HCT116 (cell line): ENCODE measurements around the gene THSD4. TPM values are rescaled to one million over a fixed set of nuclear protein-coding genes. Genes with fewer than 3 reads are reported as not detected.

Experiments used
- ATAC-seq: fragments of 200-7000 bp; cut with Tn5 transposase; 2 replicates; pipeline ENCODE4 v1.9.1; 2020; ENCODE audit warnings: mild to moderate bottlenecking, moderate library complexity
- BruUV-seq: library from RNA; stranded (reverse); fragments of 400-500 nt; replicated peaks from 2 replicates; lab custom pipeline; 2021; lab: Mats Ljungman, UMichigan
- CTCF ChIA-PET: fragments of 300-600 bp; sonication (Branson Sonifier 250); formaldehyde crosslinking; loops from one replicate; lab custom pipeline; 2021; ENCODE audit warnings: antibody characterized with exemption; lab: Charles Lee
- POLR2A ChIA-PET: fragments of 300-600, 350-600 bp; sonication (Branson Sonifier 250); formaldehyde crosslinking; loops from one replicate; lab custom pipeline; 2021; ENCODE audit warnings: antibody characterized with exemption; lab: Charles Lee
- RAD21 ChIA-PET, 2 experiments: fragments of 300-600 bp; sonication (Branson Sonifier 250); formaldehyde crosslinking; loops; one replicate each; lab custom pipeline; 2023; ENCODE audit warnings: low total read pairs in 2 of 2; ENCODE audit not compliant: uncharacterized antibody in 2 of 2, unreplicated experiment in 2 of 2, low non-redundant PET in 1 of 2; lab: Charles Lee
- DNase-seq: peaks from one replicate; pipeline ENCODE4 v3.0.0-alpha.2; 2010; ENCODE audit warnings: low read depth, low spot score
- H2AFZ ChIP-seq: fragments of 200-600 bp; shearing (Covaris generic), sonication (generic); 2 replicates; pipeline ENCODE4 v1.6.1; 2017; ENCODE audit warnings: low read depth, mixed run types, mixed read lengths, antibody characterized with exemption, low read length; ENCODE audit not compliant: poor library complexity, severe bottlenecking
- H3K27ac ChIP-seq: 2 replicates; pipeline ENCODE4 v1.5.1; 2012; ENCODE audit warnings: low read depth, low read length
- H3K27me3 ChIP-seq: fragments of 200-600 bp; sonication (generic); 2 replicates; pipeline ENCODE4 v1.6.1; 2016; ENCODE audit warnings: mixed run types, low read length, mixed read lengths; ENCODE audit not compliant: insufficient read depth
- H3K36me3 ChIP-seq, 2 experiments: fragments of 200-500 bp in 1 of 2; fragments of 200-600 bp in 1 of 2; sonication (Bioruptor generic) in 1 of 2; sonication (generic) in 1 of 2; 2 replicates each; pipeline versions ENCODE4 v1.5.1 to v1.6.1; 2014 to 2016; ENCODE audit warnings: low read length in 2 of 2, inconsistent platforms in 1 of 2, mixed read lengths in 1 of 2, mixed run types in 1 of 2; ENCODE audit not compliant: insufficient read depth in 2 of 2, control insufficient read depth in 1 of 2
- H3K4me1 ChIP-seq, 2 experiments: fragments of 200-600 bp in 1 of 2; sonication (generic) in 1 of 2; 2 replicates each; pipeline versions ENCODE4 v1.5.1 to v1.6.1; 2012 to 2017; ENCODE audit warnings: low read length in 2 of 2, inconsistent platforms in 1 of 2, mild to moderate bottlenecking in 1 of 2, mixed read lengths in 1 of 2, mixed run types in 1 of 2, moderate library complexity in 1 of 2; ENCODE audit not compliant: insufficient read depth in 2 of 2, control insufficient read depth in 1 of 2
- H3K4me2 ChIP-seq: fragments of 200-600 bp; sonication (generic); 2 replicates; pipeline ENCODE4 v1.6.1; 2017; ENCODE audit warnings: mixed run types, low read length, mixed read lengths
- H3K4me3 ChIP-seq, 2 experiments: fragments of 200-600 bp in 1 of 2; sonication (generic) in 1 of 2; replicated peaks in 1 of 2; 2 replicates each; pipeline ENCODE4 v1.5.1; 2011 to 2016; ENCODE audit warnings: low read length in 2 of 2, control low read depth in 1 of 2, low read depth in 1 of 2, mild to moderate bottlenecking in 1 of 2, mixed read lengths in 1 of 2, mixed run types in 1 of 2
- H3K79me2 ChIP-seq: fragments of 200-600 bp; sonication (generic); 2 replicates; pipeline ENCODE4 v1.6.1; 2017; ENCODE audit warnings: mild to moderate bottlenecking, mixed run types, low read length, moderate library complexity, mixed read lengths; ENCODE audit not compliant: insufficient read depth
- H3K9ac ChIP-seq: fragments of 200-600 bp; sonication (generic); 2 replicates; pipeline ENCODE4 v1.6.1; 2016; ENCODE audit warnings: low read length, mixed read lengths
- H3K9me2 ChIP-seq: fragments of 200-600 bp; sonication (generic), shearing (Covaris generic); 2 replicates; pipeline ENCODE4 v1.6.1; 2017; ENCODE audit warnings: mixed run types, mild to moderate bottlenecking, moderate library complexity; ENCODE audit not compliant: insufficient read depth
- H3K9me3 ChIP-seq, 2 experiments: fragments of 200-500 bp in 1 of 2; fragments of 200-600 bp in 1 of 2; sonication (Bioruptor generic) in 1 of 2; sonication (generic) in 1 of 2; 2 replicates each; pipeline ENCODE4 v1.6.1; 2014 to 2017; ENCODE audit warnings: low read length in 2 of 2, mixed read lengths in 2 of 2, inconsistent platforms in 1 of 2, low read depth in 1 of 2, mild to moderate bottlenecking in 1 of 2, mixed run types in 1 of 2, moderate library complexity in 1 of 2; ENCODE audit not compliant: control insufficient read depth in 1 of 2, insufficient read depth in 1 of 2
- H4K20me1 ChIP-seq: fragments of 200-600 bp; sonication (generic), shearing (Covaris generic); 2 replicates; pipeline ENCODE4 v1.6.1; 2017; ENCODE audit warnings: mixed run types, mild to moderate bottlenecking, moderate library complexity; ENCODE audit not compliant: insufficient read depth
- ATF3 ChIP-seq: IDR thresholded peaks from 2 replicates; pipeline ENCODE4 v1.6.1; 2012
- CEBPB ChIP-seq: IDR thresholded peaks from 2 replicates; pipeline ENCODE4 v1.6.1; 2012; ENCODE audit warnings: low read depth
- CTCF ChIP-seq, 3 experiments: fragments of 200-600 bp in 1 of 3; sonication (generic) in 1 of 3; IDR thresholded peaks in 2 of 3; conservative IDR thresholded peaks in 1 of 3; 2 replicates each; pipeline ENCODE4 v1.5.1; 2012 to 2017; ENCODE audit warnings: low read depth in 2 of 3, low read length in 2 of 3, antibody characterized with exemption in 1 of 3, borderline replicate concordance in 1 of 3, control low read depth in 1 of 3, mild to moderate bottlenecking in 1 of 3, mixed read lengths in 1 of 3, mixed run types in 1 of 3, moderate library complexity in 1 of 3; ENCODE audit not compliant: insufficient read depth in 1 of 3
- ELF1 ChIP-seq: IDR thresholded peaks from 2 replicates; pipeline ENCODE4 v1.6.1; 2012; ENCODE audit warnings: low read depth, borderline replicate concordance
- EZH2 ChIP-seq: fragments of 200-600 bp; sonication (generic); IDR thresholded peaks from 2 replicates; pipeline ENCODE4 v1.6.1; 2017; ENCODE audit warnings: antibody characterized with exemption, mixed run types
- EZH2phosphoT487 ChIP-seq: fragments of 200-600 bp; IDR thresholded peaks from 2 replicates; pipeline ENCODE4 v1.6.1; 2018; ENCODE audit warnings: antibody characterized with exemption, borderline replicate concordance
- JUND ChIP-seq: IDR thresholded peaks from 2 replicates; pipeline ENCODE4 v1.6.1; 2012
- POLR2A ChIP-seq: IDR thresholded peaks from 2 replicates; pipeline ENCODE4 v1.7.0; 2011; ENCODE audit warnings: borderline replicate concordance; ENCODE audit not compliant: insufficient read depth, insufficient read length; ENCODE audit errors: extremely low read depth
- POLR2AphosphoS5 ChIP-seq: IDR thresholded peaks from 2 replicates; pipeline ENCODE4 v1.6.1; 2011; ENCODE audit warnings: mild to moderate bottlenecking, low read depth, low read length, moderate library complexity
- RAD21 ChIP-seq: IDR thresholded peaks from 2 replicates; pipeline ENCODE4 v1.6.1; 2012; ENCODE audit warnings: low read depth, mild to moderate bottlenecking
- SIN3A ChIP-seq: IDR thresholded peaks from 2 replicates; pipeline ENCODE4 v1.6.1; 2012; ENCODE audit warnings: low read depth
- SP1 ChIP-seq: IDR thresholded peaks from 2 replicates; pipeline ENCODE4 v1.6.1; 2012; ENCODE audit warnings: low read depth
- SRF ChIP-seq: IDR thresholded peaks from 2 replicates; pipeline ENCODE4 v1.6.1; 2012; ENCODE audit warnings: low read depth
- TCF7L2 ChIP-seq: IDR thresholded peaks from 2 replicates; pipeline ENCODE4 v1.7.0; 2011; ENCODE audit warnings: borderline replicate concordance, inconsistent platforms; ENCODE audit not compliant: insufficient read depth, insufficient read length; ENCODE audit errors: extremely low read depth
- YY1 ChIP-seq: IDR thresholded peaks from 2 replicates; pipeline ENCODE4 v1.6.1; 2011; ENCODE audit warnings: low read length, low read depth, moderate library complexity, mild to moderate bottlenecking; ENCODE audit not compliant: insufficient replicate concordance; ENCODE audit errors: extremely low read depth
- ZBTB33 ChIP-seq: IDR thresholded peaks from 2 replicates; pipeline ENCODE4 v1.6.1; 2011; ENCODE audit warnings: mild to moderate bottlenecking, low read length, moderate library complexity; ENCODE audit not compliant: insufficient replicate concordance; ENCODE audit errors: extremely low read depth
- ZFX ChIP-seq: fragments of 450-650 bp; IDR thresholded peaks from 2 replicates; pipeline ENCODE4 v1.6.1; 2017
- ZNF274 ChIP-seq: fragments of 200-500 bp; sonication (Bioruptor generic); IDR thresholded peaks from 2 replicates; pipeline ENCODE4 v1.6.1; 2014; ENCODE audit warnings: mild to moderate bottlenecking, low read depth, low read length, inconsistent platforms
- intact Hi-C: fragments of 100-400 bp; cut with micrococcal nuclease; formaldehyde crosslinking; loops from 2 replicates; pipeline ENCODE4 v1.10.0; 2022
- total RNA-seq: library from RNA; stranded (reverse); gene quantifications from one replicate; pipeline ENCODE4 v1.2.1, GENCODE V29; 2021; ENCODE audit not compliant: unreplicated experiment
- TF ChIP-seq, protein P1 (sequence below): IDR thresholded peaks from 2 replicates; pipeline ENCODE4 v1.6.1; 2012
- TF ChIP-seq, protein P2 (sequence below): IDR thresholded peaks from 2 replicates; pipeline ENCODE4 v1.6.1; 2012; ENCODE audit warnings: low read depth

THSD4 gene
- total RNA-seq, 1 experiment from 2014 or later: 30.5 TPM

DNA sequence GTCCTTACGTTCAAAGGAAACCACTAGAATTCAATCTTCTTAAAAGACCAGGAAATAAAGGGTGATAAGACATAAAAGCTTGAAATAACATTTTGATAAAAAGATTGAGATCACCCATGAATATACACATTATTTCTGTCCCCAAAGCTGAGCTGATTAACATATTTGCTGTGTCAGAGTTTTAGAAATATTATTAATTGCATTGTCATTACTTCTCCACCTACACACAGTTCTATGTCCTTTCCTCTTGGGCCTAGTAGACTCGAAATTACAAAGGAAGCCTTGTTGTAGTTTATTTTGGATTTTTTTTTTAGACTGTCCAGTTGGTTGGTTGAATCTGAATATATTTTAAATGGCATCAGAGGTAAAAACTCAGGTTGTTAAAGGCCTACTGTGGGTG lies 614.0 kb downstream of the THSD4 start:
- CTCF ChIA-PET: interaction anchor here (0.8 to 1.1 kb wide), 3 partner anchors 10 to 16 kb away, joined by 3 to 8 read pairs (median 3); no protein-coding TSS in a partner anchor

More for the DNA sequence above, 614.0 kb downstream of the THSD4 start:
- H3K27ac ChIP-seq: no peak overlapping the region
- H3K9me3 ChIP-seq: no peaks in the 10 kb centered on the region
- H3K27me3 ChIP-seq: no peaks in the 10 kb centered on the region
- H3K9ac ChIP-seq: no peak overlapping the region
- H2AFZ ChIP-seq: no peak overlapping the region
- no peaks in the 10 kb centered on the region for H4K20me1 ChIP-seq
- DNase-seq (no peak), ATAC-seq (no peak)
- BruUV-seq: no TSS peak
- H3K4me2 ChIP-seq: no peak overlapping the region
- H3K79me2 ChIP-seq: no peaks in the 10 kb centered on the region
- RAD21 ChIA-PET: no interaction called here
- intact Hi-C loops: no loop called here
- POLR2A ChIA-PET: interaction anchor here (0.9 kb wide), 1 partner anchor 23 kb away, joined by 3 read pairs; no protein-coding TSS in a partner anchor
- H3K9me2 ChIP-seq: no peaks in the 10 kb centered on the region
- H3K4me1 ChIP-seq: no peaks in the 10 kb centered on the region
- H3K4me3 ChIP-seq: no peak overlapping the region
- no peak for TF ChIP-seq ZBTB33
- TF ChIP-seq RAD21: no peak
- no peak for TF ChIP-seq ZNF274
- no peak for TF ChIP-seq TCF7L2
- no peak for TF ChIP-seq ATF3
- no peak for TF ChIP-seq POLR2A
- TF ChIP-seq ELF1: no peak
- no peak for TF ChIP-seq EZH2
- no peak for TF ChIP-seq EZH2phosphoT487
- TF ChIP-seq POLR2AphosphoS5: no peak
- no peak for TF ChIP-seq YY1
- TF ChIP-seq, protein P1, sequence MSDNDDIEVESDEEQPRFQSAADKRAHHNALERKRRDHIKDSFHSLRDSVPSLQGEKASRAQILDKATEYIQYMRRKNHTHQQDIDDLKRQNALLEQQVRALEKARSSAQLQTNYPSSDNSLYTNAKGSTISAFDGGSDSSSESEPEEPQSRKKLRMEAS: no peak
- TF ChIP-seq CEBPB: no peak
- TF ChIP-seq, protein P2, sequence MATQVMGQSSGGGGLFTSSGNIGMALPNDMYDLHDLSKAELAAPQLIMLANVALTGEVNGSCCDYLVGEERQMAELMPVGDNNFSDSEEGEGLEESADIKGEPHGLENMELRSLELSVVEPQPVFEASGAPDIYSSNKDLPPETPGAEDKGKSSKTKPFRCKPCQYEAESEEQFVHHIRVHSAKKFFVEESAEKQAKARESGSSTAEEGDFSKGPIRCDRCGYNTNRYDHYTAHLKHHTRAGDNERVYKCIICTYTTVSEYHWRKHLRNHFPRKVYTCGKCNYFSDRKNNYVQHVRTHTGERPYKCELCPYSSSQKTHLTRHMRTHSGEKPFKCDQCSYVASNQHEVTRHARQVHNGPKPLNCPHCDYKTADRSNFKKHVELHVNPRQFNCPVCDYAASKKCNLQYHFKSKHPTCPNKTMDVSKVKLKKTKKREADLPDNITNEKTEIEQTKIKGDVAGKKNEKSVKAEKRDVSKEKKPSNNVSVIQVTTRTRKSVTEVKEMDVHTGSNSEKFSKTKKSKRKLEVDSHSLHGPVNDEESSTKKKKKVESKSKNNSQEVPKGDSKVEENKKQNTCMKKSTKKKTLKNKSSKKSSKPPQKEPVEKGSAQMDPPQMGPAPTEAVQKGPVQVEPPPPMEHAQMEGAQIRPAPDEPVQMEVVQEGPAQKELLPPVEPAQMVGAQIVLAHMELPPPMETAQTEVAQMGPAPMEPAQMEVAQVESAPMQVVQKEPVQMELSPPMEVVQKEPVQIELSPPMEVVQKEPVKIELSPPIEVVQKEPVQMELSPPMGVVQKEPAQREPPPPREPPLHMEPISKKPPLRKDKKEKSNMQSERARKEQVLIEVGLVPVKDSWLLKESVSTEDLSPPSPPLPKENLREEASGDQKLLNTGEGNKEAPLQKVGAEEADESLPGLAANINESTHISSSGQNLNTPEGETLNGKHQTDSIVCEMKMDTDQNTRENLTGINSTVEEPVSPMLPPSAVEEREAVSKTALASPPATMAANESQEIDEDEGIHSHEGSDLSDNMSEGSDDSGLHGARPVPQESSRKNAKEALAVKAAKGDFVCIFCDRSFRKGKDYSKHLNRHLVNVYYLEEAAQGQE: no peak
- no peak for TF ChIP-seq SP1
- no peak for TF ChIP-seq JUND
- TF ChIP-seq CTCF (IDR thresholded peaks at IDR 0.05 in 2 of 3, conservative IDR thresholded peaks at IDR 0.05 in 1 of 3; ENCODE audit: borderline replicate concordance in 1 of 3, insufficient read depth in 1 of 3, low read depth in 2 of 3, low read length in 2 of 3): no peak
- TF ChIP-seq SIN3A: no peak
- no peak for TF ChIP-seq ZFX
- no peak for TF ChIP-seq SRF
- no peaks in the 10 kb centered on the region for H3K36me3 ChIP-seq
